ENCODE results near the gene TLCD4. TPM values are rescaled to one million over a fixed set of nuclear protein-coding genes. Genes with fewer than 3 reads are reported as not detected.

The TLCD4 gene, protein sequence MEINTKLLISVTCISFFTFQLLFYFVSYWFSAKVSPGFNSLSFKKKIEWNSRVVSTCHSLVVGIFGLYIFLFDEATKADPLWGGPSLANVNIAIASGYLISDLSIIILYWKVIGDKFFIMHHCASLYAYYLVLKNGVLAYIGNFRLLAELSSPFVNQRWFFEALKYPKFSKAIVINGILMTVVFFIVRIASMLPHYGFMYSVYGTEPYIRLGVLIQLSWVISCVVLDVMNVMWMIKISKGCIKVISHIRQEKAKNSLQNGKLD
- total RNA-seq = 10 to 100 TPM in 1 of 4 donors, 1 to 10 TPM in 3; 8.4 to 15.9 (median 9.3) TPM

- Histone ChIP-seq H3K27ac (replicated peaks in 1 of 4) (peak within 1 kb of the TSS; percentile 71 to 83 (median 77)), H3K4me3 (peak within 1 kb of the TSS; percentile 82 to 92 (median 85)), H3K27me3 (no peaks in the 10 kb centered on the region), H3K36me3 (no peaks in the 10 kb centered on the region), H3K4me1 (peaks cover 6 to 31% (median 23%) of the 10 kb centered on the region in 4 donors), H3K9me3 (no peaks in the 10 kb centered on the region)
- intact Hi-C loops (cut with DNase I) = loop anchor here (2.0 to 5.0 kb wide), 2 partner anchors 40 to 115 kb away; no protein-coding TSS in a partner anchor
- no peak for DNase-seq (ENCODE audit: extremely low spot score)
- TF ChIP-seq, protein P1, sequence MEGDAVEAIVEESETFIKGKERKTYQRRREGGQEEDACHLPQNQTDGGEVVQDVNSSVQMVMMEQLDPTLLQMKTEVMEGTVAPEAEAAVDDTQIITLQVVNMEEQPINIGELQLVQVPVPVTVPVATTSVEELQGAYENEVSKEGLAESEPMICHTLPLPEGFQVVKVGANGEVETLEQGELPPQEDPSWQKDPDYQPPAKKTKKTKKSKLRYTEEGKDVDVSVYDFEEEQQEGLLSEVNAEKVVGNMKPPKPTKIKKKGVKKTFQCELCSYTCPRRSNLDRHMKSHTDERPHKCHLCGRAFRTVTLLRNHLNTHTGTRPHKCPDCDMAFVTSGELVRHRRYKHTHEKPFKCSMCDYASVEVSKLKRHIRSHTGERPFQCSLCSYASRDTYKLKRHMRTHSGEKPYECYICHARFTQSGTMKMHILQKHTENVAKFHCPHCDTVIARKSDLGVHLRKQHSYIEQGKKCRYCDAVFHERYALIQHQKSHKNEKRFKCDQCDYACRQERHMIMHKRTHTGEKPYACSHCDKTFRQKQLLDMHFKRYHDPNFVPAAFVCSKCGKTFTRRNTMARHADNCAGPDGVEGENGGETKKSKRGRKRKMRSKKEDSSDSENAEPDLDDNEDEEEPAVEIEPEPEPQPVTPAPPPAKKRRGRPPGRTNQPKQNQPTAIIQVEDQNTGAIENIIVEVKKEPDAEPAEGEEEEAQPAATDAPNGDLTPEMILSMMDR (IDR thresholded peaks at IDR 0.05) = no peak
- TF ChIP-seq POLR2A (IDR thresholded peaks at IDR 0.05; ENCODE audit: low read depth) = peak; percentile 23
- peak in 1 of 2 donors; percentile 46 for TF ChIP-seq POLR2AphosphoS5 (IDR thresholded peaks at IDR 0.05)
- TF ChIP-seq EP300 (IDR thresholded peaks at IDR 0.05) = no peak
- 0% methylated on average over 2 of the region's 108 CpGs for WGBS
These were observed at the start of gene TLCD4 for GRCh38 chr1:95117207-95118066. TLCD4 (plus strand) TSS chr1:95117355; CDS start chr1:95143902, 26,547 bp downstream.

- TF ChIP-seq EP300 (IDR thresholded peaks at IDR 0.05) = no peak
- no peak for TF ChIP-seq POLR2A (IDR thresholded peaks at IDR 0.05; ENCODE audit: low read depth)
- TF ChIP-seq POLR2AphosphoS5 (IDR thresholded peaks at IDR 0.05) = no peak
- TF ChIP-seq, protein P1 (IDR thresholded peaks at IDR 0.05) = no peak
- H3K9me3 ChIP-seq = no peaks in the 10 kb centered on the region
- 81% methylated on average over 5 of the region's 5 CpGs for WGBS
These were observed 49.6 kb upstream of the TLCD4 start for GRCh38 chr1:95067568-95067967.

GRCh38 chr1:95068956-95069709 lies 48.0 kb upstream of the TLCD4 start:
- peak; percentile 57 for DNase-seq (ENCODE audit: extremely low spot score)
- Histone ChIP-seq H3K27ac (replicated peaks in 1 of 4) (no peak overlapping the region), H3K4me3 (no peak overlapping the region), H3K36me3 (peaks cover 0 to 10% (median 8%) of the 10 kb centered on the region in 4 donors), H3K27me3 (no peaks in the 10 kb centered on the region), H3K4me1 (peaks cover 3 to 22% (median 13%) of the 10 kb centered on the region in 4 donors), H3K9me3 (no peaks in the 10 kb centered on the region)
- no peak for TF ChIP-seq POLR2AphosphoS5 (IDR thresholded peaks at IDR 0.05)
- TF ChIP-seq EP300 (IDR thresholded peaks at IDR 0.05) = no peak
- TF ChIP-seq, protein P1 (IDR thresholded peaks at IDR 0.05) = no peak
- TF ChIP-seq POLR2A (IDR thresholded peaks at IDR 0.05; ENCODE audit: low read depth) = no peak
- WGBS = 94% methylated on average over 6 of the region's 6 CpGs
- intact Hi-C loops (cut with DNase I) = no loop called here

More at GRCh38 chr1:95067568-95067967, 49.6 kb upstream of the TLCD4 start:
- Histone ChIP-seq H3K4me1 (peaks cover 3 to 12% (median 7%) of the 10 kb centered on the region in 4 donors), H3K27ac (replicated peaks in 1 of 4) (no peak overlapping the region), H3K36me3 (peaks cover 6 to 24% (median 20%) of the 10 kb centered on the region in 4 donors), H3K27me3 (no peaks in the 10 kb centered on the region), H3K4me3 (no peak overlapping the region)
- intact Hi-C loops (cut with DNase I) = no loop called here
- no peak for DNase-seq (ENCODE audit: extremely low spot score)

DNA sequence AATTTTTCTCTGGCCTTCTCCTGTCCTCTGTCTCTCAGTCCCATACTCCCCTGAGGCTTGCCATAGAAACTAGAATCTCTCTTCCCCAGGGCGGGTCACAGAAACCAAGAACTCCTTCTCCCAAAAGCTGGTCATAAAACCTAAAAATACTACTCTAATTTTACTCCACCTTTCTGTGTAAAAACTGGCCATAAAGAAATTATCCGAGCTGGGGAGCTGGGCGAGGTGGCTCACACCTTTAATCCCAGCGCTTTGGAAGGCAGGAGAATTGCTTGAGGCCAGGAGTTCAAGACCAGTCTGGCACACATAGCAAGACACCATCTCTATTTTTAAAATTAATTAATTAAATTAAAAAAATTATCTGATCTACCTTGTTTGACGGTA lies 47.5 kb upstream of the TLCD4 start:
- intact Hi-C loops (cut with DNase I) = loop anchor here (5.0 kb wide), 1 partner anchor 163 kb away; the partner anchor contains the start of gene RWDD3
- peak; percentile 45 for DNase-seq (ENCODE audit: extremely low spot score)
- TF ChIP-seq POLR2AphosphoS5 (IDR thresholded peaks at IDR 0.05) (no peak), POLR2A (IDR thresholded peaks at IDR 0.05; ENCODE audit: low read depth) (no peak), EP300 (IDR thresholded peaks at IDR 0.05) (no peak)
- TF ChIP-seq, protein P1 (IDR thresholded peaks at IDR 0.05) = no peak
- Histone ChIP-seq H3K9me3 (no peaks in the 10 kb centered on the region), H3K27me3 (no peaks in the 10 kb centered on the region), H3K4me1 (peaks cover 3 to 22% (median 13%) of the 10 kb centered on the region in 4 donors), H3K27ac (replicated peaks in 1 of 4) (no peak overlapping the region), H3K4me3 (no peak overlapping the region), H3K36me3 (peaks cover 0 to 5% (median 4%) of the 10 kb centered on the region in 4 donors)
- WGBS = 97% methylated on average over 5 of the region's 5 CpGs
